HepG2 (cell line): ENCODE measurements around the gene PGPEP1. TPM values are rescaled to one million over a fixed set of nuclear protein-coding genes. Genes with fewer than 3 reads are reported as not detected.
A peak's percentile ranks its signal among the peaks of the same experiment; 100 is the strongest.

Experiments used
- BRD4 ChIP-seq: sonication (generic); formaldehyde crosslinking; IDR thresholded peaks from 2 replicates; pipeline ENCODE4 v1.4.0; 2020; ENCODE audit warnings: missing genetic modification reagents
- CENPT ChIP-seq: sonication (generic); formaldehyde crosslinking; IDR thresholded peaks from 2 replicates; pipeline ENCODE4 v1.8.0; 2022; ENCODE audit warnings: low read depth, mild to moderate bottlenecking, moderate library complexity, missing genetic modification reagents
- ESRRA ChIP-seq: sonication (generic); formaldehyde crosslinking; IDR thresholded peaks from 2 replicates; pipeline ENCODE4 v1.5.1; 2020; ENCODE audit warnings: mild to moderate bottlenecking, low read depth, missing genetic modification reagents
- GZF1 ChIP-seq: sonication (generic); formaldehyde crosslinking; IDR thresholded peaks from 2 replicates; pipeline ENCODE4 v1.5.1; 2020; ENCODE audit warnings: mild to moderate bottlenecking, missing genetic modification reagents
- JUNB ChIP-seq: sonication (generic); formaldehyde crosslinking; IDR thresholded peaks from 2 replicates; pipeline ENCODE4 v1.8.0; 2022; ENCODE audit warnings: missing genetic modification reagents, mild to moderate bottlenecking, borderline replicate concordance
- MAFK ChIP-seq, 2 experiments: IDR thresholded peaks in 1 of 2; conservative IDR thresholded peaks in 1 of 2; 2 replicates each; pipeline ENCODE4 v1.6.1; 2011; ENCODE audit warnings: improper control_type of control experiment in 2 of 2, low read length in 2 of 2
- NFYB ChIP-seq: sonication (generic); formaldehyde crosslinking; IDR thresholded peaks from 2 replicates; pipeline ENCODE4 v1.4.0; 2020; ENCODE audit warnings: missing genetic modification reagents
- NR2C2 ChIP-seq: sonication (generic); formaldehyde crosslinking; IDR thresholded peaks from 2 replicates; pipeline ENCODE4 v1.4.0; 2020; ENCODE audit warnings: missing genetic modification reagents, mild to moderate bottlenecking, moderate library complexity, borderline replicate concordance
- POLR2AphosphoS5 ChIP-seq: IDR thresholded peaks from 2 replicates; pipeline ENCODE4 v1.6.1; 2012; ENCODE audit warnings: low read depth, low read length
- SALL1 ChIP-seq: sonication (generic); formaldehyde crosslinking; IDR thresholded peaks from 2 replicates; pipeline ENCODE4 v1.8.0; 2022; ENCODE audit warnings: mild to moderate bottlenecking, missing genetic modification reagents
- SP2 ChIP-seq: sonication (generic); formaldehyde crosslinking; IDR thresholded peaks from 2 replicates; pipeline ENCODE4 v1.5.1; 2020; ENCODE audit warnings: mild to moderate bottlenecking, missing genetic modification reagents
- SYNCRIP ChIP-seq: fragments of 200-400 bp; formaldehyde crosslinking; IDR thresholded peaks from 2 replicates; pipeline ENCODE4 v1.6.1; 2018; ENCODE audit warnings: mild to moderate bottlenecking, low read depth, low read length; ENCODE audit not compliant: insufficient read depth
- TARDBP ChIP-seq: sonication (generic); formaldehyde crosslinking; IDR thresholded peaks from 2 replicates; pipeline ENCODE4 v1.8.0; 2022; ENCODE audit warnings: mild to moderate bottlenecking, missing genetic modification reagents
- ZMAT5 ChIP-seq: sonication (generic); formaldehyde crosslinking; IDR thresholded peaks from 2 replicates; pipeline ENCODE4 v1.5.0; 2020; ENCODE audit warnings: mild to moderate bottlenecking, low read depth, missing genetic modification reagents, borderline replicate concordance
- ZMYM4 ChIP-seq: sonication (generic); formaldehyde crosslinking; IDR thresholded peaks from 2 replicates; pipeline ENCODE4 v1.8.1; 2023; ENCODE audit warnings: mild to moderate bottlenecking, missing genetic modification reagents
- ZNF180 ChIP-seq: sonication (generic); formaldehyde crosslinking; IDR thresholded peaks from 2 replicates; pipeline ENCODE4 v1.4.0; 2020; ENCODE audit warnings: low read depth, missing genetic modification reagents, borderline replicate concordance
- ZNF20 ChIP-seq: sonication (generic); formaldehyde crosslinking; IDR thresholded peaks from 2 replicates; pipeline ENCODE4 v1.4.0; 2020; ENCODE audit warnings: mild to moderate bottlenecking, moderate library complexity, missing genetic modification reagents
- ZNF205 ChIP-seq: IDR thresholded peaks from 2 replicates; pipeline ENCODE4 v1.6.1; 2018; ENCODE audit warnings: missing biosample characterization, missing genetic modification reagents
- ZNF281 ChIP-seq: sonication (generic); formaldehyde crosslinking; IDR thresholded peaks from 2 replicates; pipeline ENCODE4 v1.4.0; 2020; ENCODE audit warnings: missing genetic modification reagents, borderline replicate concordance
- ZSCAN31 ChIP-seq: sonication (generic); formaldehyde crosslinking; IDR thresholded peaks from 2 replicates; pipeline ENCODE4 v1.5.0; 2020; ENCODE audit warnings: low read depth, mild to moderate bottlenecking, missing genetic modification reagents
- polyA plus RNA-seq, 8 experiments: library from polyadenylated mRNA; depleted of rRNA in 3 of 8; stranded (reverse) in 7 of 8; unstranded in 1 of 8; fragments of >200 nt; fragmentation: Illumina TruSeq in 4 of 8; extraction: Trizol in 4 of 8; gene quantifications; 2 replicates each; pipeline versions ENCODE4 v1.2.1 to v1.2.3, GENCODE V29; 2011 to 2016; ENCODE audit warnings: low read depth in 4 of 8, missing spikeins in 1 of 8, mixed read lengths in 1 of 8; ENCODE audit not compliant: insufficient read depth in 1 of 8
- total RNA-seq, 5 experiments: library from RNA; depleted of rRNA; stranded (reverse); fragments of >200 nt; fragmentation: Illumina TruSeq; extraction: Trizol; gene quantifications; 2 replicates each; pipeline ENCODE4 v1.2.3, GENCODE V29; 2016; ENCODE audit warnings: low read depth in 1 of 5
- TF ChIP-seq, protein P1 (sequence below): sonication (generic); formaldehyde crosslinking; IDR thresholded peaks from 2 replicates; pipeline ENCODE4 v1.8.0; 2022; ENCODE audit warnings: missing genetic modification reagents, mild to moderate bottlenecking, moderate library complexity, borderline replicate concordance
- TF ChIP-seq, protein P2 (sequence below): sonication (generic); formaldehyde crosslinking; IDR thresholded peaks from 2 replicates; pipeline ENCODE4 v1.4.0; 2020; ENCODE audit warnings: missing genetic modification reagents

PGPEP1 gene
- total and polyA plus RNA-seq, 2 of the 13 experiments (the other 11 are each of a cell fraction or from before 2014, with no cell fraction given), result 53.1 to 56.6 TPM

DNA sequence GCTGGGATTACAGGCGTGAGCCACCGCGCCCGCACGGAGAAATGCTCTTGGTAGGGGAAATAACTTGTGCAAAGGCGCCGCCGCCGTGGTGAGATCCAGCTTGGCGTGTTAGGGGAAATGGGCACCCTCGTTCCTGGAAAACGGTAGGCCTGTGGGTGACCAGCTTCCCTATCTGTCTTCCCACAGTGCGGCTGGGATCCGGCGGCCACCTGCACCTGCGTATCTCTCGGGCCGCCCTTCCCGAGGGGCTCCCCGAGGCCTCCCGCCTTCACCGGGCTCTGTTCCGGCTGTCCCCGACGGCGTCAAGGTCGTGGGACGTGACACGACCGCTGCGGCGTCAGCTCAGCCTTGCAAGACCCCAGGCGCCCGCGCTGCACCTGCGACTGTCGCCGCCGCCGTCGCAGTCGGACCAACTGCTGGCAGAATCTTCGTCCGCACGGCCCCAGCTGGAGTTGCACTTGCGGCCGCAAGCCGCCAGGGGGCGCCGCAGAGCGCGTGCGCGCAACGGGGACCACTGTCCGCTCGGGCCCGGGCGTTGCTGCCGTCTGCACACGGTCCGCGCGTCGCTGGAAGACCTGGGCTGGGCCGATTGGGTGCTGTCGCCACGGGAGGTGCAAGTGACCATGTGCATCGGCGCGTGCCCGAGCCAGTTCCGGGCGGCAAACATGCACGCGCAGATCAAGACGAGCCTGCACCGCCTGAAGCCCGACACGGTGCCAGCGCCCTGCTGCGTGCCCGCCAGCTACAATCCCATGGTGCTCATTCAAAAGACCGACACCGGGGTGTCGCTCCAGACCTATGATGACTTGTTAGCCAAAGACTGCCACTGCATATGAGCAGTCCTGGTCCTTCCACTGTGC lies 47.9 kb downstream of the PGPEP1 start (continued):
- TF ChIP-seq ZNF180 (CRISPR knock-in tag), result 0 out of 2 replicates have a peak, but pooled peaks have one; percentile 25
- TF ChIP-seq SYNCRIP, result no peak
- TF ChIP-seq, protein P1, sequence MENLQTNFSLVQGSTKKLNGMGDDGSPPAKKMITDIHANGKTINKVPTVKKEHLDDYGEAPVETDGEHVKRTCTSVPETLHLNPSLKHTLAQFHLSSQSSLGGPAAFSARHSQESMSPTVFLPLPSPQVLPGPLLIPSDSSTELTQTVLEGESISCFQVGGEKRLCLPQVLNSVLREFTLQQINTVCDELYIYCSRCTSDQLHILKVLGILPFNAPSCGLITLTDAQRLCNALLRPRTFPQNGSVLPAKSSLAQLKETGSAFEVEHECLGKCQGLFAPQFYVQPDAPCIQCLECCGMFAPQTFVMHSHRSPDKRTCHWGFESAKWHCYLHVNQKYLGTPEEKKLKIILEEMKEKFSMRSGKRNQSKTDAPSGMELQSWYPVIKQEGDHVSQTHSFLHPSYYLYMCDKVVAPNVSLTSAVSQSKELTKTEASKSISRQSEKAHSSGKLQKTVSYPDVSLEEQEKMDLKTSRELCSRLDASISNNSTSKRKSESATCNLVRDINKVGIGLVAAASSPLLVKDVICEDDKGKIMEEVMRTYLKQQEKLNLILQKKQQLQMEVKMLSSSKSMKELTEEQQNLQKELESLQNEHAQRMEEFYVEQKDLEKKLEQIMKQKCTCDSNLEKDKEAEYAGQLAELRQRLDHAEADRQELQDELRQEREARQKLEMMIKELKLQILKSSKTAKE, result peak; percentile 81; the same call in 1 of the 2 replicates
- peak; percentile 70; the same call in 1 of the 2 replicates for TF ChIP-seq JUNB (CRISPR knock-in tag)
- TF ChIP-seq, protein P2, sequence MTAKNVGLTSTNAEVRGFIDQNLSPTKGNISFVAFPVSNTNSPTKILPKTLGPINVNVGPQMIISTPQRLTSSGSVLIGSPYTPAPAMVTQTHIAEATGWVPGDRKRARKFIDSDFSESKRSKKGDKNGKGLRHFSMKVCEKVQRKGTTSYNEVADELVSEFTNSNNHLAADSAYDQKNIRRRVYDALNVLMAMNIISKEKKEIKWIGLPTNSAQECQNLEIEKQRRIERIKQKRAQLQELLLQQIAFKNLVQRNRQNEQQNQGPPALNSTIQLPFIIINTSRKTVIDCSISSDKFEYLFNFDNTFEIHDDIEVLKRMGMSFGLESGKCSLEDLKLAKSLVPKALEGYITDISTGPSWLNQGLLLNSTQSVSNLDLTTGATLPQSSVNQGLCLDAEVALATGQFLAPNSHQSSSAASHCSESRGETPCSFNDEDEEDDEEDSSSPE (CRISPR knock-in tag), result peak; percentile 24; the same call in 1 of the 2 replicates
- no peak for TF ChIP-seq MAFK (conservative IDR thresholded peaks at IDR 0.05 in 1 of 2, IDR thresholded peaks at IDR 0.05 in 1 of 2; ENCODE audit: low read length in 2 of 2)
- no peak for TF ChIP-seq GZF1 (CRISPR knock-in tag)
- TF ChIP-seq ZMAT5 (CRISPR knock-in tag), result peak; percentile 87
- peak; percentile 89 for TF ChIP-seq TARDBP (CRISPR knock-in tag)
- TF ChIP-seq BRD4, result peak; percentile 55; the same call in 1 of the 2 replicates
- TF ChIP-seq ESRRA (CRISPR knock-in tag), result peak; percentile 67; the same call in 1 of the 2 replicates
- TF ChIP-seq ZNF205 (CRISPR knock-in tag), result no peak; the same call in 1 of the 2 replicates
- TF ChIP-seq SP2, result no peak; the same call in 1 of the 2 replicates
- no peak; the same call in none of the 2 replicates for TF ChIP-seq NR2C2
- 0 out of 2 replicates have a peak, but pooled peaks have one; percentile 12 for TF ChIP-seq ZNF281
- peak; percentile 55; the same call in 1 of the 2 replicates for TF ChIP-seq ZNF20
- no peak for TF ChIP-seq CENPT (CRISPR knock-in tag)
- peak; percentile 52; the same call in 1 of the 2 replicates for TF ChIP-seq ZSCAN31 (CRISPR knock-in tag)
- TF ChIP-seq SALL1, result no peak; the same call in 1 of the 2 replicates
- TF ChIP-seq NFYB, result 0 out of 2 replicates have a peak, but pooled peaks have one; percentile 3
- TF ChIP-seq POLR2AphosphoS5, result no peak
- TF ChIP-seq ZMYM4 (CRISPR knock-in tag), result peak; percentile 58
